GM12878 (cell line): ENCODE results near the gene HOXC9.

Experiments
- CBX5 ChIP-seq: sonication (generic); IDR thresholded peaks from 2 replicates; pipeline ENCODE4 v1.6.1; 2016; ENCODE audit warnings: low read depth, moderate library complexity, mild to moderate bottlenecking, inconsistent platforms
- CREM ChIP-seq: IDR thresholded peaks from 2 replicates; pipeline ENCODE4 v1.6.1; 2014; ENCODE audit warnings: antibody characterized with exemption, low read depth
- POLR2A ChIP-seq: IDR thresholded peaks from 2 replicates; pipeline ENCODE4 v1.6.1; 2011; ENCODE audit warnings: low read depth, mild to moderate bottlenecking, low read length
- POLR2AphosphoS5 ChIP-seq: IDR thresholded peaks from 2 replicates; pipeline ENCODE4 v1.6.1; 2011; ENCODE audit warnings: mild to moderate bottlenecking, low read length, inconsistent platforms
- SREBF2 ChIP-seq: IDR thresholded peaks from 2 replicates; pipeline ENCODE4 v1.6.1; 2012; ENCODE audit warnings: mild to moderate bottlenecking, low read length
- TF ChIP-seq, protein P1 (sequence below), 3 experiments: IDR thresholded peaks in 2 of 3; conservative IDR thresholded peaks in 1 of 3; 2 replicates each; pipeline ENCODE4 v1.5.1; 2011; ENCODE audit warnings: low read depth in 3 of 3, low read length in 3 of 3, mild to moderate bottlenecking in 3 of 3, control low read depth in 2 of 3, moderate library complexity in 2 of 3, inconsistent platforms in 1 of 3, mixed read lengths in 1 of 3; ENCODE audit not compliant: control insufficient read depth in 2 of 3, insufficient read depth in 1 of 3; ENCODE audit errors: extremely low read depth in 1 of 3

- TF ChIP-seq, protein P1, sequence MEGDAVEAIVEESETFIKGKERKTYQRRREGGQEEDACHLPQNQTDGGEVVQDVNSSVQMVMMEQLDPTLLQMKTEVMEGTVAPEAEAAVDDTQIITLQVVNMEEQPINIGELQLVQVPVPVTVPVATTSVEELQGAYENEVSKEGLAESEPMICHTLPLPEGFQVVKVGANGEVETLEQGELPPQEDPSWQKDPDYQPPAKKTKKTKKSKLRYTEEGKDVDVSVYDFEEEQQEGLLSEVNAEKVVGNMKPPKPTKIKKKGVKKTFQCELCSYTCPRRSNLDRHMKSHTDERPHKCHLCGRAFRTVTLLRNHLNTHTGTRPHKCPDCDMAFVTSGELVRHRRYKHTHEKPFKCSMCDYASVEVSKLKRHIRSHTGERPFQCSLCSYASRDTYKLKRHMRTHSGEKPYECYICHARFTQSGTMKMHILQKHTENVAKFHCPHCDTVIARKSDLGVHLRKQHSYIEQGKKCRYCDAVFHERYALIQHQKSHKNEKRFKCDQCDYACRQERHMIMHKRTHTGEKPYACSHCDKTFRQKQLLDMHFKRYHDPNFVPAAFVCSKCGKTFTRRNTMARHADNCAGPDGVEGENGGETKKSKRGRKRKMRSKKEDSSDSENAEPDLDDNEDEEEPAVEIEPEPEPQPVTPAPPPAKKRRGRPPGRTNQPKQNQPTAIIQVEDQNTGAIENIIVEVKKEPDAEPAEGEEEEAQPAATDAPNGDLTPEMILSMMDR (IDR thresholded peaks at IDR 0.05 in 2 of 3, conservative IDR thresholded peaks at IDR 0.05 in 1 of 3; ENCODE audit: control insufficient read depth in 2 of 3, extremely low read depth in 1 of 3, insufficient read depth in 1 of 3, low read depth in 3 of 3, low read length in 3 of 3) = no peak
- TF ChIP-seq CBX5 (no peak), POLR2AphosphoS5 (no peak), SREBF2 (no peak), POLR2A (no peak), CREM (no peak)
These were observed 32.2 kb downstream of the HOXC9 start for GRCh38 chr12:54032086-54032619.
